ENCODE data around the gene NKX2-3.

The NKX2-3 gene

DNA sequence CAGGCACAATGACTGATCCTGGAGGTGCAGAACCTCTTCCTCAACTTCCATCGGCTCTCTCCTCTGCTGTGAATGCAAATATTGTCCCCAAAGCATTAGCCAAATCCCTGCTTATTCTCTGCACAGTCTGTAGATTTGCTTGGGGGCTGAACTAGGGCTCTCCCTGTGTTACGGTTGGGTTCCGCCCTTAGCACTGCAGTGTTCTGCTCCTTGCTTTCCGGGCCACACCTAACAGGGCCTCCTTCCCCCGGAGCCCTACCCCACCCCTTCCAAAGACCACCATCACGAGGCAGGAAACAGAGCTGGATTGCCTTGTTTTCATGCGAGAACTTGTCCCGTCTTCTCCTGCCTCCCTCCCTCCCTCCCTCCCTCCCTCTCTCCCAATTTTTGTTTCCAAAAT, 50.9 kb downstream of the NKX2-3 start:
- DNase-seq (ENCODE audit: low spot score) = no peak
